ENCODE results near the gene STON1.

DNA sequence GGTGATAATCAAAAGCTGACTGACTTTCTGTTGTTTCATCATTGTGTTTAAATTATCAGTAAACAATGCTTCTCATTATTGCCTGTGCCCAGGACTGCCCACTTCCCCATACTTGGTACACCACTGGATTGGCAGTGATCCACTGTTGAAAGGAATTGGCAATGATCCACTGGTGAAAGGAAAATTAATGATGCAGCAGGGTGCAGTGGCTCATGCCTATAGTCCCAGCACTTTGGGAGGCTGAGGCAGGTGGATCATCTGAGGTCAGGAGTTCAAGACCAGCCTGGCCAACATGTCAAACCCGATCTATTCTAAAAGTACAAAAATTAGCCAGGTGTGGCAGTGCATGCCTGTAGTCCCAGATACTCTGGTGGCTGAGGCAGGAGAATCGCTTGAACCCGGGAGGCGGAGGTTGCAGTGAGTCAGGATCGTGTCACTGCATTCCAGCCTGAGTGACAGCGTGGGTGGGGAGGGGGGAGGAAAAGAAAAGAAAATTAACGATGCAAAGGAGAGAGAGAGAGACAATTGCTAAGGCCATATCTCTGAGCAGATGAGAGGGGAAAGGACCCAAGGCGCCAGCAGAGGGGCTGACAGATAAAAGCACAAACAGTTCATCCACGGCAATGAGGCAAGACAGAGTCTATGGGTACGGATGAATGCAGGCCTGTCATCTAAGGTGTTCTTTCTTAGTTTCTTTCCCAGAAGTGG lies 77.5 kb downstream of the STON1 start:
- no peak for TF ChIP-seq POLR2A (IDR thresholded peaks at IDR 0.05; ENCODE audit: low read depth, low read length)
- no peak for TF ChIP-seq POLR2AphosphoS5 (IDR thresholded peaks at IDR 0.05; ENCODE audit: low read depth, low read length)
- no peak for TF ChIP-seq TAF1 (IDR thresholded peaks at IDR 0.05; ENCODE audit: low read depth, low read length)
- TF ChIP-seq POU2F2 (IDR thresholded peaks at IDR 0.05; ENCODE audit: low read depth, low read length): no peak
- TF ChIP-seq PAX5 (IDR thresholded peaks at IDR 0.05; ENCODE audit: insufficient read depth, low read length, severe bottlenecking): no peak

Data from GM12891 (cell line).